Epithelial cell of umbilical artery (primary cell): ENCODE measurements around the gene OSGIN1. TPM values are rescaled to one million over a fixed set of nuclear protein-coding genes. Genes with fewer than 3 reads are reported as not detected.

Experiments used
- total RNA-seq: library from RNA; depleted of rRNA; stranded (reverse); fragments of >200 nt; gene quantifications from 2 replicates; pipeline ENCODE4 v1.2.3, GENCODE V29; 2014

The OSGIN1 gene, protein sequence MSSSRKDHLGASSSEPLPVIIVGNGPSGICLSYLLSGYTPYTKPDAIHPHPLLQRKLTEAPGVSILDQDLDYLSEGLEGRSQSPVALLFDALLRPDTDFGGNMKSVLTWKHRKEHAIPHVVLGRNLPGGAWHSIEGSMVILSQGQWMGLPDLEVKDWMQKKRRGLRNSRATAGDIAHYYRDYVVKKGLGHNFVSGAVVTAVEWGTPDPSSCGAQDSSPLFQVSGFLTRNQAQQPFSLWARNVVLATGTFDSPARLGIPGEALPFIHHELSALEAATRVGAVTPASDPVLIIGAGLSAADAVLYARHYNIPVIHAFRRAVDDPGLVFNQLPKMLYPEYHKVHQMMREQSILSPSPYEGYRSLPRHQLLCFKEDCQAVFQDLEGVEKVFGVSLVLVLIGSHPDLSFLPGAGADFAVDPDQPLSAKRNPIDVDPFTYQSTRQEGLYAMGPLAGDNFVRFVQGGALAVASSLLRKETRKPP
- 0.91 and 0.97 TPM in 2 replicates for total RNA-seq

DNA sequence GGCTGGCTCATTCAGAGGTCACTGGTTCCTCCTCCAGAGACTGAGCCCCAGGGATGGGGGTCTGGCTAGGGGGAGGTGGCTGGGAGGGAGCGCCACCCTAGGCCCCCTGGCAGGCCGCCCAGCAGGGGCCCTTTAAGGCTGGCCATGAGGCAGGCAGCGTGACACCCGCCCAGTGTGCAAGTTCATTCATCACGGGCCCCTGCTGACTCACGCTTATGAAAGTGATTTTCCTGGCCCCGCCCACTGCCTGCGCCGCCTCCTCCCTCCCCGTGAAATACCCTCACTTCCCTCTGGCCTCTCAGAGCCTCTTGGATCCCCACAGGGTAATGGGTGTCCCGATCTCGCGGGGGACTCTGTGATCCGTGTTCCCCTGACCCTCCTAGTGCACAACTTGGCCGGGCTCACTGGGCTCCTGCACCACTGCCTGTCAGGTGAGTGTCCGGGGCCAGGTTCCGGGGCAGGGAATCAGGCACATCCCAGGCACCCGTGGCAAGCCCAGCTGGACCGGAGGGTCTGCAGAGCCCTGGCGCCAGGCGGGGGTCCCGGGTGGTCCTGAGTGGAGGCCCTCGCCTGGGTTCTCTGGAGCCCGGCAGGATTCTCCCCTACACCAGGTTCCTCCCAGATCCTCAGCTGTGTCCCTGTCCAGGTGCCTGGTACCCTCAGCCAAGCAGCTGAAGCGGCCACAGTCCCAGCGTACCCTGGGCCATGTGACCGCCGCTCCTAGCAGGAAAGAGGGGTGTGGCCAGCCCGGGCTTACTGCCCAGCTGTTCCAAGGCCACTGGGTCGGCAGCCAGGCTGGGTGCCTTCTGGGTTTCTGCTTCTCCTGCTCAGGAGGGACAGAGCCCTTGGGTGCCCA, at the start of gene OSGIN1:
Gene OSGIN1 (plus strand): TSS at position 301 of the 856 bp plus-strand sequence. CDS start 4,432 bp downstream, outside the sequence.

DNA sequence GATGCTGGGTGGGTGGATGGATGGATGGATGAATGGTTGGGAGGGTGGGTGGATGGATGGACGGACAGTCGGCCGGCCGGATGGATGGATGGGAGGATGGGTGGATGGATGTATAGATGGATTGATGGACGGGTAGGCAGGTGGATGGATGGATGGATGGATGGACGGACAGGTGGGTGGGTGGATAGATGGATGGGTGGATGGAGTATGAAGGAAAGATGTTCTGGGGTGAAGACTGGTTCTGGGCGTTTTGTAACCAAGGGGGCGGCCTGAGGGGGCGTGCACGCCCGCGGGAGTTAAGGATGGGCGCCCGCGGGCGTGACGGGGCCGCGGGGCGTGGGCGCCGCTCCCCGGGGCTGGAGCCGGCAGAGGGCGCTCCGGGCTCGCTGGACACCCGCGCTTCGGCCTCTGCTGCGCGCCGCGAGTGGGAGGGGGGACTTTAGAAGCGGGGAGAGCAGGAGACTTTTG, 14.8 kb downstream of the OSGIN1 start, which contains the start of gene NECAB2:
Gene NECAB2 (plus strand): TSS at position 407 of the 468 bp plus-strand sequence. CDS start 405 bp downstream, outside the sequence.

Other genes starting within 250 kb of the OSGIN1 start
- 19.0 and 45.5 TPM in 2 replicates for gene HSBP1, start 145.3 kb upstream of the OSGIN1 start, total RNA-seq
- 2.6 and 3.5 TPM in 2 replicates for gene MLYCD, start 54.1 kb upstream of the OSGIN1 start, total RNA-seq
- gene NECAB2, start 15.0 kb downstream of the OSGIN1 start, total RNA-seq, result under 0.01 TPM in 1 of 2 replicates, not detected in the other
- not detected in 2 replicates for gene SLC38A8, start 89.6 kb downstream of the OSGIN1 start, total RNA-seq
- gene MBTPS1, start 163.7 kb downstream of the OSGIN1 start, total RNA-seq, result 107 and 123 TPM in 2 replicates
- 25.7 and 33.4 TPM in 2 replicates for gene HSDL1, start 191.9 kb downstream of the OSGIN1 start, total RNA-seq
- gene DNAAF1, start 192.1 kb downstream of the OSGIN1 start, total RNA-seq, result not detected in 2 replicates
- gene TAF1C, start 233.8 kb downstream of the OSGIN1 start, total RNA-seq, result 15.9 and 24.3 TPM in 2 replicates
- not detected in 2 replicates for gene ADAD2, start 237.9 kb downstream of the OSGIN1 start, total RNA-seq